HG03460 (cell line): ENCODE measurements around the gene MAMDC4.
"Not testable (repeated sequence)": the region's sequence is repeated elsewhere in the genome, so short reads cannot be mapped to it uniquely, and the experiment has no call there.

ENCODE experiments used
- ATAC-seq: cut with Tn5 transposase; IDR thresholded peaks from one replicate; pipeline ENCODE4 v1.9.1; 2021; ENCODE audit not compliant: unreplicated experiment

The MAMDC4 gene

DNA sequence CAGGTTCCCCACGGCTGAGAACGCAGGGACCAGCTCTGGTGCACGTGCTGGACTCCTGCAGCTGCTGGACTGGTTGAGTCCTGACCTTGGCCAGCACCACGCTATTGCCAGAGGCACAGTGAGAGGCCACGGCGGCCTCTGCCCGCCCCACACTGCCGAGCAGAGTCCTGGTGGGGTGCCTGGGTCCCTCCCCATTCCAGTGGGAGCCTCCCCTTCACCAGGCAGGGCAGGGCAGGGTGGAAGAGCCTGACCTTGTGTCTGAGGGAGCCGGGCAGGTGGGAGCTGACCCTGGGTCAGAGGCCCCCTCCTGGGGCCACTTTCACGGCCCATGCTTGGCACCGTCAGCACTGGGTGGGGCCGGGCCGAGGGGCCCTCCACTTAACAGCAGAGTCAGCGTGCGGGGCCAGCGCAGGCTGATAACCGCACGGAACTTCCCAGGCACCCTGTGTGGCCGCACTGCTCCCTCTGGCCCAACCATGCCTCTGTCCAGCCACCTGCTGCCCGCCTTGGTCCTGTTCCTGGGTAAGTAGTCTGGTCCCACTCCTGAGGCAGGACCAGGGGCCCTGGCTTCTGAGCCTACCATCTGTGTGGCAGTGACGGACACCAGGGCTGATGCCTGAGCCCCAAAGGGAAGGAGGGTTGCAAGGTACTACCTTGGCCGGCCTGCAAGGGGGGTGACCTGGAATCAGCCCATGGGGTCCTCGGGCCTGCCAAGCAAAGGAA lies at the start of gene MAMDC4:
MAMDC4 (plus strand) TSS at position 406 of the 723 bp plus-strand sequence; CDS start at position 477, 71 bp downstream.
- ATAC-seq, result no peak

- not testable (repeated sequence) for ATAC-seq
These were observed 49.1 kb upstream of the MAMDC4 start for GRCh38 chr9:136803009-136803550.

DNA sequence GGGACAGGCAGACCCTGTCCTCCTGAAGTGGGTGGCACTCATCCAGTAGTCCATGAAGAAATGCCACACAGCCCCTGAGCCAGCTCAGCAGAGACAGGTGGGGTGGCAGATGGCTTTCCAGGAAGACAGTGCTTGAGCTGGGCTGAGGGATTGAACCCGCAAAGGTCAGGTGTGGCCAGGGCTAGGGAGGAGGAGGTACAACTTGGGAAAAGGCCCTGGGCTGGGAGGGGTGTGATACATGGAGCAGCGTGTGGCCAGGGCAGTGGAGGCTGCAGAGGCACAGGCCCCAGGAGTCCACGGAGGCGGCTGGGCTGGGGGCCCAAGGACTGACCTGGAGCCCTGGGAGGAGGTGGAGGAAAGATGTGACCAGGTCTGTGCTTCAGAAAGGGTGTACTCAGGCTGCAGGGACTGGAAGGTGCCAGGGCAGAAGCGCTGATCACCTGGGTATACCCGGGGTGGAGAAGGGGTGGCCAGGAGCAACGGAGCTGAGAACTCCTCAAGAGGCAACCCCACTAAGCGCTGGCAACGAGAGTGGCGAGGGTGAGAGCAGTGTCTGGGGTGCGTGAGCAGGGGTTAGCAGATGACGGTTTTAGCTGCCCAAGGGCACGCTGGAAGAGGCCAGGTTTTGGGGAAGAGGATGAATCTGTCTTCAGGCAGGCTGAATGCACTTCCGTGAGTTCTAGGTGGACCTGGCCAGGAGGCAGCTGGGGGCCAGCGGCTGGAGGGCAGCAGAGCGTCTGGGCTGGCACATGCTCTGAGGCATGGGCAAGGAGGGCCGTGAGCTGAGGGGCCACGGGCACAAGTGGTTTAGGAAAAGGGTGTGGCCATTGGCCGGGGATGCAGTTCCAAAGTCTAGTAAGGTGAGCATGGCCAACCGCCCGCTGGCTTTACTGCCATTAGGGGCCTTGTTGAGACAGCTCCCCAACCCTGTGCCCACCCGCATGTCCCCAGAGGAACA lies 48.3 kb upstream of the MAMDC4 start:
- no peak for ATAC-seq

GRCh38 chr9:136804509-136805206 lies 47.5 kb upstream of the MAMDC4 start:
- ATAC-seq, result no peak

DNA sequence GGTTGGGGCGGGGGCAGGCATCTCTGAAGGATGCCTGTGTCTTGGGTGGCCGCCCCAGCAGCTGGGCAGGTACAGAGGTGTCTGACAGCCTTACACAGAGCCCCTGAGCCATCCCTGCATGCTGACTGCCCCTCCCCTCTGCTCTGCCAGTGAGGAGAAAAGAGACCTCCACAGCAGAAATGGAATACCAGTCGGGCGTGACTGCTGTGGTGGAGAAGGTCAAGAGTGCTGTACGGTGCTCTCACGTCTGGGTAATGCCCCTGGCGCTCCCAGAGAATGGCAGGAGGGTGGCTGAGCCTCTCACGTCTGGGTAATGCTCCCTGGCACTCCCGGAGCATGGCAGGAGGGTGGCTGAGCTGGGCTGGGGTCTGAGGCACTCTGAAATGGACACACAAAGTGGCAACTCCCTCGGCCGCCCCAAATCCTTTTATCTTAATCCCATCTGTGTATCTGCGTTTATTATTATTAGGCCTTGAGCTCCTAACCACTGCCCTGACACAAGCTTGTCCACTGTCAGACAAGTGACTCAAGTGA lies 46.9 kb upstream of the MAMDC4 start:
- no peak for ATAC-seq

GRCh38 chr9:136806067-136806466 lies 46.1 kb upstream of the MAMDC4 start:
- no peak for ATAC-seq

GRCh38 chr9:136806631-136807201 lies 45.4 kb upstream of the MAMDC4 start:
- ATAC-seq, result no peak

GRCh38 chr9:136807281-136808074 lies 44.7 kb upstream of the MAMDC4 start, which contains the start of gene RABL6:
RABL6 (plus strand) TSS chr9:136807948; CDS start chr9:136808197, 249 bp downstream.
- peak; percentile 50 for ATAC-seq

DNA sequence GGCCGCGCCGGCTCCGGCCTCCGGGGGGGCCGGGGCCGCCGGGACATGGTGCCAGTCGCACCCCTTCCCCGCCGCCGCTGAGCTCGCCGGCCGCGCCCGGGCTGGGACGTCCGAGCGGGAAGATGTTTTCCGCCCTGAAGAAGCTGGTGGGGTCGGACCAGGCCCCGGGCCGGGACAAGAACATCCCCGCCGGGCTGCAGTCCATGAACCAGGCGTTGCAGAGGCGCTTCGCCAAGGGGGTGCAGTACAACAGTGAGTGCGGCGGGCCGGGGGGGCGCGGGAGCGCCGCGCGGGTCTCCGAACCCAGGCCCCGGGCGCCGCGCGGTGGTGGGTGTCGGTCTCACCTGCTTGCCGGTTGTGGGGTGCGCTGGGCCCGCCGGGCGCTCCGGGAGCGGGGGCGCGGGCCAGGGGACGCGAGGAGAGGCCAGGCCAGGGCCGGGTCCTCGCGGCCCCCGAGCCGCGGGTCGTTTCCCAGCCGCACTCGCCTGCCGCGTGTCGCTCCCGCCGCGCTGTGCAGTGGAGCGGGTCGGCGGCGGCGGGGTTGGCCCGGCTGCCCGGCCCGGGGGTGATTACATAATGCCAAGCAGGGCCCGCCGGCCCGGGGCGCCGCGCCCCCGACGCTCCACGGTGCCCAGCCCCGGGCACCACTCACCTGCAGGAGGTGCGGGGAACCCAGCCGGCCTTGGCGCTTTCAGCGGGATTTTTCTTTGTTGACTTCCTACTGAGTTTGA lies 43.9 kb upstream of the MAMDC4 start:
- peak; percentile 31 for ATAC-seq

DNA sequence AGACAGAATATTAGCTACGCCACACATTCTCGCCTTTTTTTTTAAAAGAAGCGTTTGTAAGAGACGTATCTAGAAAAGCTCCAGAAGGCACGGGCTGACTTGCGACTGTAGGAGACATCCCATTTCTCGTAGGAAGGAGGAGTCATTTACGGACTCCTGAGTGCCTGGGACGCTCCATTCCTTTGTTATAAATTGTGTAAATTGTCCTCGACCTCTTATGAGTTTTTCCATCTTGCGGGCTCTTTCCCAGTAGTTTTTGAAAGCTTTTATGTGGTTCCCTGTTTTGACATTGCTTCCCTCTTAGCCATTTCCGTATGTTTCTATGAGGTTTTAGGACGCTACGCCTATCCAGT lies 43.4 kb upstream of the MAMDC4 start:
- ATAC-seq, result no peak

DNA sequence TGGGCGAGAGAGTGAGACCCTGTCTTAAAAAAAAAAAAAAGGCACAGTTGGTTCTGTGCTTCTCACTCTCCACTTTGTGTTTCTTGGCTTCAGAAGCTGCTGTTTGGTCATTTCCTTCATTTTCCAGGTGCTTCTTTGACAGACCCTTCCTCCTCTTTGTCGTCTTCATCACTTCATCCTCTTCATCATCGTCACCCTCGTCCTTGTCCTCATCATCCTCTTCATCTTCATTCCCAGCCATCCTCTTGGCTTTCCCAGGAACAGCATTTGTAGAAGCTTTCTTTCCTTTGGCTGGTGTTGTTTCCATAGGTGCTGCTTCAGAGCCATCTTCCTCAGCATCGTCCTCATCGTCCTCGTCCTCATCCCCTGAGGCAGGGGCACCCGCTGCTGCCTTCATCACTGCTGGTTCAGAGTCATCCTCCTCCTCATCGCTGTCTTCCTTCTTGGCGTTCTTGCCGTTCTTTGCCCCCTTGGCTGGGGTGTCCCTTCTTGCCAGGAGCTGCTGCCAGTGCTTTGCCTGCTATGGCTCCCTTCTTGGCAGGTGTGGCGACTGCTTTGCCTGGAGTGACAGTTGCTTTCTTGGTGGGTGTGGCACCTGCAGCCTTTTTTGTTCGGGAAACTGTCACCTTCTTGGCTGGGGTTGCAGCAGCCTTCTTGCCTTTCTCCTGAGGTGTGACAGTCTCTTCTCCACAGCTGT lies 37.3 kb upstream of the MAMDC4 start:
- no peak for ATAC-seq

- no peak for ATAC-seq
These were observed 36.7 kb upstream of the MAMDC4 start for GRCh38 chr9:136815422-136815782.

DNA sequence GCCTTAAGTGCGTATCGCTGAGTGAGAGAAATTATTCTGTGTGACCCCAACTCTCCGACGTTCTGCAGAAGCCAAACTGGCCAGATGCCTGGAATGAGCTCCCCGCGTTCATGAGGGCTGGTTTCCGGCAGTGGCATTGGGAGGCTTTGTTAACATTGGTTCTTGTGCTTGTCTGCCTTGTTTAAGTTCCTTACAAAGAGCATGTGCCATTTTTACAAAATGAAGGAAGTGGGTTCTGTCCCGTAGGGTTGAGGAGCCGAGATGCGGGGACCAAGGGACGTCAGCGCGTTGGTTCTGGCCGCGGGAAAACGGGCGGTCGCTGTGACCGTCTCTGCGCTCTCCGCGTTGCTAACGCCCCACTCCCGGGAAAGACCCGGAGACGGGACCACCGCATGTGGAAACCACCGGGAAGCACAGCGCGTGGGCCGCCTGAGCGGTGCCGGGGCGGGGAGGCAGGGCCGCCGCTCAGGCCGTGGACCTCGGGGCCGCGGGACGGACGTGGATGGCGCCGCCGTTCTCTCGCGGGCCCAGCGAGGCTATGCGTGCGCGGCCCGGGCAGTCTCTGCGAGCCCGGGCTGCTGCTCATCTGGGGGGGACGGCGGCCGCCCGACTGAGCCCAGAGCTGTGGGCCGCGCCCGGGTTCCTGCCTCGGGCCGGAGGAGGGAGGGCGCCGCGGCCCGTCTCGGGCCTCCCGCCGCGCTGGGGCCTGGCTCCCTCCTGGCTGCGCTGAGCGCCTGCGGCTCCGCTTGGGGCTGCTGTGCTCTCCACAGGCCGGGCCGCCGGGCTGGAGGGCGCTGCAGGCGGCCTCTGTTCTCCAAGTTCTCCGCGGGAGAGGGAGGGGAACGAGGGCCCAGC lies 30.9 kb upstream of the MAMDC4 start:
- no peak for ATAC-seq

- no peak for ATAC-seq
These were observed 30.2 kb upstream of the MAMDC4 start for GRCh38 chr9:136821826-136822544.

GRCh38 chr9:136823136-136824046 lies 28.8 kb upstream of the MAMDC4 start:
- no peak for ATAC-seq
